GM21447 (cell line): ENCODE measurements around the gene BRAT1.
A peak's percentile ranks its signal among the peaks of the same experiment; 100 is the strongest.

Experiments
- ATAC-seq: cut with Tn5 transposase; IDR thresholded peaks from one replicate; pipeline ENCODE4 v1.9.1; 2021; ENCODE audit not compliant: unreplicated experiment

Gene BRAT1

DNA sequence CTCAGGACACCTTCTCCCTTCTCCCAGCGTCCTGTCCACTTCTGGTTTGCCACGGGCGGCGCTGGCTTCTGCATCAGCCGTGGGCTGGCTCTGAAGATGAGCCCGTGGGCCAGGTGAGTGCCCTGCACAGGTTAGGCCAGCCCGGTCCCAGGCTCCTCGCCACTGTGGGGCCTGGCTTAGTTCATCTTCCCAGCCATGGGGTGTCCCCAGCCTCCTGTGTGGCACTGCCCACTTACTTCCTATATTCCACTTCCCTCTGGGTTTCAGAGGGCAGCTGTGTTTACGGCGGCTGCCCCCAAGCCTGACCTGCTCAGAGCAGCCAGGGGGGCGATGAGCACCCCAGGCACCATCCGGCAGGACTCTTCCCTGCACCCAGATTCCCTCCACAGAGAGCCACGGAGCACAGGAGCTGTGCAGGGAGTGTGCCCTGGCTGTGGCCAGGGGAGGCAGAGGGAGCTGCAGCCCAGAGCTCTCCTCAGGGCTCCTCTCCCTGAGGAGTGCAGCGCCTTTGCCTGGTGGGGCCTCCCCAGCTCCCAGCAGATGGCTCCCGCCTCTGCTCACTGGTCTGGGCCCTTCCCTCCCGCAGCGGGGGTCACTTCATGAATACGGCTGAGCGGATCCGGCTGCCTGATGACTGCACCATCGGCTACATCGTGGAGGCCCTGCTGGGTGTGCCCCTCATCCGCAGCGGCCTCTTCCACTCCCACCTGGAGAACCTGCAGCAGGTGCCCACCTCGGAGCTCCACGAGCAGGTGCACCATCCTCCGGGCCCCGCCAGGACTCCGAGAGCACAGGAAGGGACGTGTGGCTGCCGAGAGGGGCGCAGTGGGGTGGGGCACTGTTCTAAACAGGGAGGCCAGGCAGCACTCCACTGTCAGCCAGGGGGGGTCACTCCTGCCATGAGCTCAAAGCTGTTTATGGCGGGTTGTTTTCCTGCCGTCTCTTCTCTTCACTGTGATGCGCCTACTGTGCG lies 29.4 kb downstream of the BRAT1 start:
- ATAC-seq: no peak

DNA sequence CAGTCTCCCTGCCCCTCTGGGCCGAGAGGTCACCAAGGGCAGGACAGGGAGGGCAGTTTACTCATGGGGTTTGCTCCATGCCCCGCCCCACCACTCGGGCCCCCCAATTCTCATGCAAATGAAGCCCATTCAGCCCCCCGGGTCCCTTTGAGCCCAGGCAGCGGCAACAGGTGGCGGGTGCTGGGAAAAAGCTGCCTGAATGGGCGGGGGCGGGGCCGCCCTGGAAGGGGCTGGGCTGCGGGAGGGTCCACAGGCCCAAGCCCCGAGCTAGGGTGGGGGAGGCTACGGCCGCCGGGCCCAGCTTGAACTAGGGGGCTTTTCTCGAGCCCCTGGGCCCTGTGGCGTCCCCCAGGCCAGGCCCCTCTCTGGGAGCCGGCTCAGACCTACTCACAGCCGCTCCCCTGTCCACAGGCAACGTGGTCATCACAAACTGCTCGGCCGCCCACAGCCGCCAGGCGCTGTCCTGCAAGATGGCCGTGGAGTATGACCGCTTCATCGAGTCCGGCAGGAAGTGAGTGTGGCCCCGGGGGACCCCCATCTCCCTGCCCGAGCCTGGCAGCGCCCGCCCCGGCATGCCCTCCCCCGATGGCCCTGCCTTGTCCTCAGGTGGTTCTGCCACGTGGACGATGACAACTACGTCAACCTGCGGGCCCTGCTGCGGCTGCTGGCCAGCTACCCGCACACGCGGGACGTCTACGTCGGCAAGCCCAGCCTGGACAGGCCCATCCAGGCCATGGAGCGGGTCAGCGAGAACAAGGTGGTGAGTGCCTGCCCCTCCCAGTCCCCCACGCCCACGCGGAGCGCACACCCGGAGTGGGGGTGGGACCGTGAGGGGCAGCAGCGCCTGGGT lies 30.3 kb downstream of the BRAT1 start:
- no peak for ATAC-seq

DNA sequence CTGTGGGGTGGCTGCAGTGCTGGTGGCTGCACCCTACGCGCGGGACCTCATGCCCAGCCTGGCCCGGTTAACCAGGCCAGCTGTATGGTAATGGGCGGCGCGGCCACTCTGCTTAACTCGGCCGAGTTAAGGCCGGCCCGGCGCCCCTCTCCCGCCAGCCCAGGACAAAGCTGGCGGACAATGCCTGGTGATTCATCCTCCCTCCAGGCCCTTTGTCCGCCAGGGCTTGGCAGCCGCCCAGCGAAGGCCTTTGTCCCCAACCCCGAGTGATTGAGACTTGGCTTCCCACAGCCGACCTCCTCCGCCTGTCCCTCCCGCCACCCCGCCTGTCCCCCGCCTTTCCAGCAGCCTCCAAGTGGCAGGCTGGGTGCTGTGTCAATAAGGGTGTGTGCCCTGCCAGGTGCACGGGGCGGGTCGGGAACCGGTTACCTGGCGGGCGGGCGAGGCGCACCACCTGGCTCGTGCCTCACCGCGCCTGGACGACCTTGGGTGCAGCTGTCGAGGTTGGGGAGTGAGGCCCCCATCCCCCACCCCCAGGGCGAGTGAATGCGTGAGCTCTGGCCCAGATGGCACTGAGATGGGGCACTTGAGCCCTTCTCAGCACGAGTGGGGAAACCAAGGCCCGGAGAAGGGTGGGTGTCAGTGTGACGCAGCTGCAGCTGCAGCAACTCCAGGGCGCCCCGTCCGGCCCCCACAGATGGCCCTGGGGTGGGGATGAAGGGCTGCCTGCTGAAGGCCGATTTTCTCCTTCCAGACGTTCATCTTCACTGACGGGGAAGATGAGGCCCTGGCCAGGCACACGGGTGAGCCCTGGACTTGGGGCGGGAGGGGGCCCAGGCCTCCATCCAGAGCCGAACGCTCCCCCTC lies 31.1 kb downstream of the BRAT1 start:
- no peak for ATAC-seq

DNA sequence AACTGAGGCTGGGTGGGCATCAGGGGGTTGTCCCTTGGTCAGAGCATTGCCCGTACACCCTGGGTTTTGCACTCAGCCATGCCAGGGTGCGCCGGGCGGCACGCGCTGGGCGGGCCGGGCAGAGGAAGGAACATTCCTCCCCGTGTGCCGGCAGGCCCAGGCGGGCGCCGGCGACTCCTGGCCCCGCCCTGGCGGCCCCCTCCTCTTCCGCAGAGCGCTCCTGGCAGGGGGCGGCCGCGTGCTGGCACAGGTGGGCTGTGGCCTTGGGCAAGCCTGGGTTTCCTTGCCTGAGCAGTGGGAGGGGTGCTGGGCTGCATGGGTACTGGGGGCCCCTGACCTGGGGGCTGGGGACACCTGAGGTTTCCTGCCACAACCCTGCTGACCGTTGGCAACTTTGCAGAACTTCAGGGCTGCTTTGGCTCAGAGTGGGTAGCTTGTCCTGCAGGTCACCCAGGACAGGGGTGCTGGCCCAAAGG lies 31.8 kb downstream of the BRAT1 start:
- no peak for ATAC-seq

DNA sequence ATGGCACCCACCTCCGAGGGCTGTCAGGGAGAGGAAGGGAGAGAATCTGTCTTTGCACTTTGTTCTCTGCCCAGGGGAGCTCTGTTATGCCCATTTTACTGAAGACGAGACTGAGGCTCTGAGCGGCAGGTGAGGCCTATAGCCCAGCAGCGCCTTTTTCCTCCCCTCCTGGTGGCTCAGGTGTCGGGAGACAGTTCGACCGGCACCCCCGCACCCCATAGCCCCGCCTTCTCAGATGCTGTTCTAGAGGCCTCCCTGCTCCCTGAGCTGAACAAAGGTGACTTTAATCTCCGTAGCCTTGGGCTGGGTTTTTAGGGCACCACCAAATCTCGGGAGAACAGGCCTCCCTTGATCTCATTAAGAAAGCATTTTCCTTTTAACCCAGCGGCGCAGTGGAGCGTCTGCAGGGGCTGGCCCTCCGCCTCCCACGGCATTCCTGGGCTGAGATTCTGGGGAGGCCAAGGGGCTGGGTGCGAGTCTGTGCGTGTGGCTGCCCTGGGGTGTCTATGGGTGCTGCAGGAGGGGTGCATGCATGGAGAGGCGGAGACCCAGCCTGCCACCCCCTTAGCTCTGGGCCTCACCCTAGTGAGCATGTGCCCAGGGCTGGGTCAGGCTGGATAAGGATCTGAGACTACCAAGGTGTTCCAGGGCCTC lies 32.4 kb downstream of the BRAT1 start:
- no peak for ATAC-seq

DNA sequence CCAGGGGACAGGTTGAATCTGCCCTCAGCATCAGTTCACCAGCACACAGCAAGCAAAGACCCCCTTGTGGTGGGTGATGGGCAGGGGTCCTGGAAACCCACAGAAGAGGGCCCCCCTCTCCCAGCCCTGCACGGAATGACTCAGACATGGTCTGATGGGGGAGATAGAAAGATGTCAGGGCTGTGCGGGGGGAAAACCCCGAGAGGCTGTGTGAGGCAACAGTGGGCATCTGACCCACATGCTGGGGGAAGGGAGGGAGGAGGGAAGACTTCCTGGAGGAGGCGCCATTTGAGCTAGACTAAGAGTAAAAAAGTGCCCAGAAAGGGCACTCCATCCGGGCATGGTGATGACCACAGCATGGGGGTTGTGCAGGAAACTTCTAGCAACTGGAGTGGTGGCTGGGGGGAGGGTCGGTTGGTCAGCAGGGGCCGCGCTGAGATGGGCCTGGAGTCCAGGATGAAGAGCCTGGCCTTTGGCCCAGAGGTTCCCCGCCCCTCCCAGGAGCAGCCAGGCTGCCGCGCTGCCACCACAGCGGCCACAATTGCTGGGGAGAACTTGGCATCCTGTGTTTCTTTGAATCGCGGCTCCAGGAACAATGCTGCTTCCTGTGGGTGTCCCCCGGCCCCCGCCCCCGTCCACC lies 33.3 kb downstream of the BRAT1 start:
- no peak for ATAC-seq

DNA sequence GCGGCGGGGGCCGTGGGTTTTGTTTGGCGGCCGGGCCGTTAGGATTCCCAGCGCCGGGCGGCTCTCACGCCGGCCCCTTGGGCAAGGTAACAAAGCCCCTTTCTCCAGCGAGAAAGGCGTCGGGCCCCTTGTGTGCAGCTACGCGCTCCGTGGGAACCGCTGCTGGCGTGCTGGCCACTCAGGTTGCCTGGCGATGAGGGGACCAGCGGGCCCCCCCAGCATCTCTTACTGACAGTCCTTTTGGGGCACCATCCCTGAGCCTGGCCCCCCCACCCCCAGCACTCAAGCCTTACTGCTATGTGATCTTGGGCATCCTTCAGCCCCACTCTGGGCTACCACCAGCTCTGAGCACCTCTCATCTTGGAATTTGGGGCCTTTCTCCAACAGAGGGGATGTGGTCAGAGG lies 34.0 kb downstream of the BRAT1 start:
- no peak for ATAC-seq

DNA sequence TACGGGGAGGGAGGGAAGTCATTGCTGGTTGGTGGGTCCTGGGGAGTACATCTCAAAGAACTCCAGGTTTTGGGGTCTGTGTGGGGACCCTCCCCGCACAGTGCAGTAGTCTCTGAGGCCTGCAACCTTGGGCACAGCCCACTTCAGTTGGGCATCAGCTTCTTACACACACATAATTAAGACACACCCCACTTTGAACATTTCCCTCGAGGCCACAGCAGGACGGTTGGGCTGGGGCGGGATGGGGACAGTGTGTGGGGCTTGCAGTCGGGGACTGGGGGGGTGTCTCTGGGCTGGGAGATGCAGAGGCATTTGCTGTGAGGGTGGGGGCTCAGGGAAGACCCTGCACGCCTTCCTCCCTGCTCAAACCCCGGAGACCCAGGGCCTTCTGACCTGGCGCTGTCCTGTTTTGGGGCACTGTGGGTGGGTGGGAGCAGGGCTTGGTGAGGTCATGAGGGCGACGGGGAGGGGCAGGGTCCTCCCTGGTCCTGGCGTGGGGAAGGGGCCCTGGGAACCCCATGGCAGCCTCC lies 34.5 kb downstream of the BRAT1 start:
- no peak for ATAC-seq

DNA sequence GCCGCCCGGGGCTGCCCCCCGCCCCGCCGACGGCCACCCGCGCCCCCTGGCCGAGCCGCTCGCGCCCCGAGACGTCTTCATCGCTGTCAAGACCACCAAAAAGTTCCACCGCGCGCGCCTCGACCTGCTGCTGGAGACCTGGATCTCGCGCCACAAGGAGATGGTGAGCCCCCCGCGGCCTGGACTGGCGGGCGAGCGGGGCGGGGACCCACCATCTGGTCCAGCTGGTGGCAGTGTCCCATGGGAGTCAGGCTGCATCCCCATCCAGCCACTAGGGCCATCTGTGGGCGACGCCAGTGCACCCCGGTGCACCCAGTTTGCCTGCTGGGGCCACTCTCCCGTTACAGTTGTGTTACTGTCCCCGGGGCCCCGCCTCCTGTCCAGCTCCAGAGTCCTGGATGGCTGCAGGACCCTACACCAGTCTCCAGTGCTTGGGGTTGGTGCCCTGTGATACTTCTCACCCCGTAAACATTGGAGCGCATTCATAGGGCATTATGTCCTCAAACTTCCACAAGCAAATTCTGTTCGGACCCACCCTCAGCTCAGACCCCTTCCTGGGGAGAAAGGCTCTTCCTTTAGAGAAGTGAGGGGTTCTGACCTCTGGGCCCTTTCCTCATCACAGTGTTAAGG lies 35.1 kb downstream of the BRAT1 start:
- ATAC-seq: peak; percentile 4

DNA sequence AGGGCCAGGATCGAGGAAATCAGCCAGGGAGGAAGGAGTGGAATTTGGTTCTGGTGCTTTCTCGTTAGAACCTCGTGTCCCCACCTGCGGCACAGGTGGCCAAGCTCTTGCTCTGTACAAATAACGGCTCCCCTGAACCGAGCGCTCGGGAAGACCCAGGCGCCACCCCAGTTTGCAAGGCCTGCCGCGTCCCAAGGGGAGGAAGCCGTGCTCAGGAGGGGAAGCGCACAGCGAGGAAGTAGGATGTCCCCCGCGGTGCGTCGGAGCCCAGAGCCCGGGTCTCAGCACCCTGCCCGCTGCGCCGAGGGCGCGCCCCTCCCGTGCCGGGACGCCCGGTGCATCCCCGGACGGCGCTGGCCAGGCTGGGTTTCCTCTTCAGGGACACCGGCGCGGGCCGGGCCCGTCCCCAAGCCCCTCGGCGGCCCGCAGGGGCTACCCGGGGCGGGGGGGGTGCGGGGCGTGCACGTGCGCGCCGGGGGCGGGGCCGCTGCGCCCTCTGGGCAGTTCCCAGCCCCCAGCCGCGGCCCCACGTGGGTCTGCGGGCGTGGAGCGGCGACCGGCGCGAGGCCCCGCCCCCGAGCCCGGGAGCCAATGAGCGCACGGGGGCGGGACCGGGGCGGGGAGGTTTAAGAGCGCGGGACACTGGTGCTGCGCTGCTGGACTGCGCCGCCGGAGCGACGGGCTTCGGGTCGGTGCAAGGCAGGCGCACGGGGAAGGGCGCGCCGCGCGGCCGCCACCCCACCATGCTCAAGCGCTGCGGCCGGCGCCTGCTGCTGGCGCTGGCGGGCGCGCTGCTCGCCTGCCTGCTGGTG lies 36.0 kb downstream of the BRAT1 start, which contains the start of gene LFNG:
LFNG (plus strand) TSS at position 656 of the 812 bp plus-strand sequence; CDS start at position 744, 88 bp downstream.
- peak; percentile 65 for ATAC-seq

DNA sequence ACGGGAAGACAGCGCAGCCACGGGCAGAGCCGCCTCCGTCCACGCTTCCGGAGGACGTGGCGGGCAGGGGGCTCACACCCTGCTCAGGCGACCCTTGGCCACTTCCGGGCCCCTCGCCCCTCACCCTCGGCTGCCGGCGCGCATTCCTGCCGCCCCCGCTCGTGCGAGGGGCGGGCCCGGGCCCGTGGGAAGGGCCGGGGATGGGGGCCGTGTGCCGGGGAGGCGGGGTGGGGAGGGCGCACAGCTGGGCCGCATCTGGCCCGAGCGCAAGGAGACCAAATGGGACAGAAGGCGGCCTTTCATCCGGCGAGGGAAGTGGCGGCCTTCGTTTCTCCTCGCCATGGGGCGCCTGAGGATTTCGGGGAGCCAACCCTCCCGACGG lies 36.6 kb downstream of the BRAT1 start:
- no peak for ATAC-seq

DNA sequence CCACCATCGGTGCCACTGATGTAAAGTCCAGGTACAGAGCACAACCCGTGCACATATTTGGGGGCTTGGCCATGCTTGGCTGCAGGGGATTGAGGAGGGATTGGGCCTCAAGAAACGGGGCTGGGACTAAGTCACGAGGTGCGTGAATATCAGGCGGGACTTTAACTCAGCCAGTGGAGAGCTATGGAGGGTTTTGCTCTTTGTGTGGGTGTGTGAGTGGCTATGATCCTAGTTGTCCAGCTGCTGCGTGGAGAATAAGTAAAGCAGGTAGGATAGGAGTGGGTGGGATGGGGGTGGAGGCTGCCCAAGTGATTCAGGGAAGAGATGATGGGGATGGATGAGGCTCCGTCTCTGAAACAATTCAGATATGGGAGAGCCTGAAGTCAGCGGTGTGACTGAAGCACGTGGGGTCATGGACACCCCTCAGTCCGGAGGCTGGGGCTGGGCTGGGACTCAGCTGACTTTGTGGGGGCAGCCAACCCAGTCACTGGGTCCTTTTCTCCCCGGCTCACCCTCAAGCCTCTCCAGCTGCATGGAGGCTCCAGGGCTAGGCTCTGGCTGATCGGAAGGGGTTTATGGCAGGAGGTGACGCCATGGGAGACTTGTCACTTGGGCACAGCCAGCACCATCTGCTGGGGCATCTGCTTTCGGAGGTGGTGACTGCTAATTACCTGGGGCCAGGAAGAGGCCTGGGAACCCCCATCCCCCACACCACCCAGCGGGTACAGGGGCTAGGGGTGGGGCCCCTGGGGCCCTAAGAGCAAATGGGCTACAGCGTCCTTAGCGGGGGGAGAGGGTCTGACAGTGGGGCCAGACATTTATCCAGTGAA lies 37.4 kb downstream of the BRAT1 start:
- no peak for ATAC-seq

DNA sequence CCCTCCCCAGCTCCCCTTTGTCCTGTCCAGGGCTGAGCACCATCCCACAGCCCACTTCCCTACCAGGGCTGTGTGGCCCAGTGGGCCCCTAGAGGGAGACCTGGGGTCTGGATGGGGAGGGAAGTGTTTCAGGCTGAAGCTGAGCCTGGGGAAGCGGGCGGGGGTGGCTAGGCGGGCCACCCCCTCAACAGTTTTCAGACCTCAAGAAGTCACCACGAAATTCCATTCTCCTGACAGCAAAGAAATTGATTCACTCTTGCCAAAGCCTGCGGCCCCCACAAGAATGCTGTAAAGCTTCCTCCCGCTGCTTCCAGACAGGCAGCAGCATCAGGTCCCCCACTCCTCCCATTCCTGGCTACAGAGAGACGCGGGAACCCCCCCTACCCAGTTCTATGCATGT lies 38.3 kb downstream of the BRAT1 start:
- ATAC-seq: no peak

DNA sequence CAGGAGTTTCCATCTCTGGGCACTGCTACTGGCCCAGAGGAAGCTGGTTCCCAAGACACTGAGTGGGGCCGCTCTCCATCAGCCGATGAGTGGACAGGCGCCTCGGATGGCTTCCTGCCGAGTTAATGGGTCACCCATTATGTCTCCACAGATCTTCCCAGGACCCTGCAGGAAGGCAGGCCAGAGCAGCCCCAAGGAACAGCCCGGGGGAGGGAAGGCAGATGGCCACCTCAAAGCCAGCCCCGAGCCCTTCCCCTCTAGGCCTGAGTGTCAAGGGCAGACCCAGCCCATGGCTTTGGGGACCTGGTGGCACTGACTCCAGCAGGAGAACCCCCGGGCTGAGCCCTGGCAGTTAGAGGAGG lies 39.1 kb downstream of the BRAT1 start:
- ATAC-seq: no peak

DNA sequence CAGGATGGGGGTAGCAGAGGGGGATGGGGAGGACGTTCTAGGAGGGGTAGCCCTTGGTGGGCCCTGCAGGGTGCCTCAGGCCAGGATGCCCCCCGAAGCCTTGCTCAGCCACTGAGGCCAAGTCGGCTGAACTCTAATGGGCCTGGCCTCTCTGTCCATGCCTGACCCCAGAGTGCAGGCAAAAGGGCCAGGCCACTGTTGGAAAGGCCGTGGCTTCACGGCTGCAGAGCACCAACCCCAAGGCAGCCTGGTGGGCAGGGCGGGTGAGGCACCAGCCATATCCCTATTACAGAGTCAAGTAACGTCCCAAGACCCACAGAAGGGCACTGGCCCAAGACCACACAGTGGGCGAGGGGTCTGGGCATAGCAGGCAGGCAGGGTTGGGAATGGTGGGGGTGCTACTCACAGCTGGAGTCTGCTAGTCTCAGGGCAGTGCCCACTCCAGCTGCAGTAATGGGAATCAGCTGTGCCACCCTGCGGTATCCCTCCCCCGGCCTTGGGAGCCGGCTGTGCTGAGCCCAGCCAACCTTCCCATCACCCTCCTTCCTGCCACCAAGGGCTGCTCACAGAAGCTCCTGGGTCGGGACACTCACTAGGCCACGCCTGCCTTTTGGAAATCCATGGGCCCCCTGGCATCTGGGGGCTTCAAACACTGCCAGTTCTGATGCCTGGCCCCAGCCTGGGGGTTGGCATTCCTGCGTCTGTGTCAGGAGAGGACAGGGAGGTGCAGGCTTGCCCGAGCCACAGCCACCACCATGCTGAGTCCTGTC lies 39.7 kb downstream of the BRAT1 start:
- ATAC-seq: no peak
